Stimulated activated CD4-positive, alpha-beta T cell treated with anti-CD3 and anti-CD28 coated beads, Interleukin-1b, Interleukin-23, amount 100 ng/mL, for 24 hours (primary cell): ENCODE data around the gene PLA2G2A.
"Not testable (repeated sequence)": the region's sequence is repeated elsewhere in the genome, so short reads cannot be mapped to it uniquely, and the experiment has no call there.

ENCODE experiments used
- DNase-seq, 4 experiments: peaks; one replicate each; pipeline ENCODE4 v3.0.0-alpha.2; 2020; ENCODE audit warnings: low read depth in 4 of 4, low spot score in 1 of 4

The PLA2G2A gene, protein sequence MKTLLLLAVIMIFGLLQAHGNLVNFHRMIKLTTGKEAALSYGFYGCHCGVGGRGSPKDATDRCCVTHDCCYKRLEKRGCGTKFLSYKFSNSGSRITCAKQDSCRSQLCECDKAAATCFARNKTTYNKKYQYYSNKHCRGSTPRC

GRCh38 chr1:19979494-19979977 lies at the start of gene PLA2G2A:
Gene PLA2G2A, minus strand, starts transcription at chr1:19979618. Its CDS starts 845 bp downstream, at chr1:19978773.
- DNase-seq, result no peak

DNA sequence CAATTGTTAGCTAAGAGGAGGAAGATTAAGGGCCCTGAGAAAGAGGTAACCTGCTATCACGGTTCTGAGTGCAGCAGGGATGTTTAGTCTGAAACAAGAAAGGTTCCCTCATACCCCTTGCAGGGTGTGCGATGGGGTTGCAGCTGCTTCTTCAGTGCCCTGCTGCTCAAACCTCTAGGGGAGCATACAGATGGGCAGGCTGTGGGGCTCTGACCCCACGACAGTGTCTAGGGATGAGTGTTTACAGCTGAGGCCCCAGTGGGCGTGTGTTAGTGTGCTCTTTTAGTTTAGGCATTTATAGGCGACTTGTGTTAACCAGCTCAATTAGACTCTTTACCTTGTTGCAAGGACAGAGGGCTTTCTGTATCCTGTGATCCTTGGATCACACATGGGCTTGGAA lies 49.3 kb upstream of the PLA2G2A start:
- DNase-seq, result no peak

DNA sequence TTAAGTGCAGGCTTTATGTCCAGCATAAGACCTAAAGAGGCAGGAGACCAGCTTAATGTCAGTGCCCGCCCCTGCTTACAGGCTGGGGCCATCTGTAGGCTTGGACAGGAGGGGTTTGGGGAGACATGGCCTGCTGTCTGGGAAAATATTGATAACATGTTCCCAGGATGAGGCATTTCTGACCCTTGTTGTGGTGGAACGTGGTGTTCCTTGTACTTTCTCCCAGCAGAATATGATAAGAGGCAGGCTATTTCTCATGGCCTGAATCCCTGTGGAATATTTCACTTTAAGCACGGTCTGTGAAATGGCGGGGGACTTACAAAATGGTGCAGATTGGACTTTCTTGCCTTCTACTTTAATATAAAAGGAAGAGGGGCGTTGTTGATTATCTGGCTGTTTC lies 48.7 kb upstream of the PLA2G2A start:
- DNase-seq, result no peak

GRCh38 chr1:20017741-20018140 lies 38.3 kb upstream of the PLA2G2A start:
- DNase-seq, result no peak

GRCh38 chr1:20014153-20014552 lies 34.7 kb upstream of the PLA2G2A start:
- DNase-seq, result no peak

DNA sequence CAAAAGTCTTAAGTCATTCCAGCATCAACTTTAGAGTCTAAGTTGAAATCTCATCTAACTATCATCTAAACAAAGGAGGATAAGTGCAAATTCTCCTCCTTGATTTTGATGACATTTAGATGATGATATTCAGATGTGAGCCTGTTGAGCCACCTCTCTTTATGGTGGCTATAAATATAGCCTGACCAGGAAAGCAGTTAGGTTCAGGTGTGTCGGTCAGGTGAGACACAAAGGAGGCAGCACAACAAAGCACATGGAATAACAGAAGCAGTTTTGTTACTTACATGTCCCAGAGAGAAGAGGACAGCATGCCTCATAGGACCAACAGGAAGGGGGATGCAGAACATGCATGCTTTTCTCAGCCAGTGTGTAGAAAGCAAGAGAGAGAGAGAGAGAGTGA lies 30.6 kb upstream of the PLA2G2A start:
- DNase-seq, result no peak

DNA sequence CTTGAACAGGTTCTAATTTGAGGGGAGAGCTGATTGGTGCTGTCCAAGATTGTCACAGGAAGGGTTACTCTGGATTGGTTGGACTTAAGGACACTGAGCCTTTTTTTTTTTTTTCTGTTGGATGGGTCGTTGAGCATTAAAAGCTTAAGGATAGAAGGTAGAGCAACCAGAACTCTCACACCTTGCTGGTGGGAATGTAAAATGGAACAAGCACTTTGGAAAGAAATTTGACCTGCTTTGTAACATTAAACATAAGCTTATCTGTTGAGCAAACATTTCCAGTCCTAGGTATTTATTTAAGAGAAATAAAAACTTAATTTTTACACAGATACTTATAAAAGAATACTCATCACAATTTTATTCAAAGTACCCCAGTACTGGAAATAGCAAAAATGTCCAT lies 29.8 kb upstream of the PLA2G2A start:
- DNase-seq, result no peak

DNA sequence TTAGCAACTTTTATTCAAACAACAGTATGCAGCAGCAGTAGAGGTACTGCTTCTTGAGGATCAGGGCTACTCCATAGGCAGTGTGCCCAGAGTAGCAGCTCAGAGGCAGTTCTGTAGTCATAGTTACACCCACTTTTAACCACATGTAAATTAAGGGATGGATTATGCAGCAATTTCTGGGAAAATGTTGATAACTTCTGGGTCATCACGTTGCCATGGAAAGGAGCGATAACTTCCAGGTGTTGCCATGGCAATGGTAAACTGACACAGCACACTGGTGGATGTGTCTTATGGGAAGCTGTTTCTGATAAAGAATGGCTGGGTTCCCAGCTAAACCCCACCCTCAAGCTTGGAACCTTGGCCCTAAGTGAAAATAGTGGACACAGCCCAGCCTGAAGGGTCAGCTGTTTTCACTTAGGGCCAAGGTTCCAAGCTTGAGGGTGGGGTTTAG lies 29.0 kb upstream of the PLA2G2A start:
- no peak for DNase-seq

GRCh38 chr1:19998823-19999222 lies 19.4 kb upstream of the PLA2G2A start:
- not testable (repeated sequence) for DNase-seq

DNA sequence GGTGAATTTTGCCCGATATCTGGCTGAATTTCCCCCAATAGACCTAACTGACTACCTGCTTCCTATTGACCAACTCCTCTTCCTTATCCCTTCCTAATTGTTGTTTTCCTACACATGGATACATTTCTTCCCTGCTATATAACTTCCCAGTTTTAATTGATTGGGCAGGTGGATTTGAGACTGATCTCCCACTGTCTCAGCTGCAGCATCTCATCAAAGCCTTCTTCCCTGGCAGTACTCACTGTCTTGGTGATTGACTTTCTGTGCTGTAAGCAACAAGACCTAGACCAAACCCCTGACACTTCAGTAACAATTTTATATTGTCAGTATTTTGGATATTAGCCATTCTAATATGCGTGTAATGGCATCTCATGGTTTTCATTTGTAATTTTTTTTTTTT lies 11.3 kb upstream of the PLA2G2A start:
- DNase-seq, result no peak

DNA sequence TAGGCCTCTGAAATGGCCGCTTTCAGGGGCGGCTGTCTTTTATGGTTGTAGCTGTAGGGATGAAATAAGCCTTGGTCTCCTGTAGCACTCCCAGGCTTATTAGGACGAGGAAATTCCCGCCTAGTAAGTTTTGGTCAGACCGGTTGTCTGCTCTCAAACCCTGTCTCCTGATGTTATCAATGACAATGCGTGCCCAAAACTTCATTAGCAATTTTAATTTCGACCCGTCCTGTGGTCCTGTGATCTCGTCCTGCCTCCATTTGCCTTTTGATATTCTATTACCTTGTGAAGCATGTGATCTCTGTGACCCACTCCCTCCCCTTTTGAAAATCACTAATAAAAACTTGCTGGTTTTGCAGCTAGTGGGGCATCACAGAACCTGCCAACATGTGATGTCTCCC lies 10.8 kb upstream of the PLA2G2A start:
- not testable (repeated sequence) for DNase-seq

- DNase-seq, result no peak
These were observed 9.0 kb upstream of the PLA2G2A start for GRCh38 chr1:19988267-19989006.

- no peak for DNase-seq
These were observed 8.3 kb upstream of the PLA2G2A start for GRCh38 chr1:19987719-19988118.

DNA sequence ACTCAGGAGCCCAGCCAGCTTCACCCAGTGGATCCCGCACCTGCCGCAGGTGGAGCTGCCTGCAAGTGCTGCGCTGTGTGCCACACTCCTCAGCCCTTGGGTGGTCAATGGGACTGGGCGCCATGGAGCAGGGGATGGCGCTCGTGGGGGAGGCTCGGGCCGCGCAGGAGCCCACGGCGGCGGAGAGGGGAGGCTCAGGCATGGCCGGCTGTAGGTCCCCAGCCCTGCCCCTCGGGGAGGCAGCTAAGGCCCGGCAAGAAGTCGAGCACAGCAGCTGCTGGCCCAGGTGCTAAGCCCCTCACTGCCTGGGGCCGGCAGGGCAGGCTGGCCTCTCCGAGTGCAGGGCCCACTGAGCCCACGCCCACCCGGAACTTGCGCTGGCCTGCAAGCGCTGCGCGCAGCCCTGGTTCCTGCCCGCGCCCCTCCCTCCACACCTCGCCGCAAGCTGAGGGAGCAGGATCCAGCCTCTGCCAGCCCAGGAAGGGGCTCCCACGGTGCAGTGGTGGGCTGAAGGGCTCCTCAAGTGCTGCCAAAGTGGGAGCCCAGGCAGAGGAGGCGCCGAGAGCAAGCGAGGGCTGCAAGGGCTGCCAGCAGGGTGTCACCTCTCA lies 5.1 kb upstream of the PLA2G2A start:
- DNase-seq, result not testable (repeated sequence)

- no peak for DNase-seq
These were observed 2.3 kb upstream of the PLA2G2A start for GRCh38 chr1:19981507-19982312.

DNA sequence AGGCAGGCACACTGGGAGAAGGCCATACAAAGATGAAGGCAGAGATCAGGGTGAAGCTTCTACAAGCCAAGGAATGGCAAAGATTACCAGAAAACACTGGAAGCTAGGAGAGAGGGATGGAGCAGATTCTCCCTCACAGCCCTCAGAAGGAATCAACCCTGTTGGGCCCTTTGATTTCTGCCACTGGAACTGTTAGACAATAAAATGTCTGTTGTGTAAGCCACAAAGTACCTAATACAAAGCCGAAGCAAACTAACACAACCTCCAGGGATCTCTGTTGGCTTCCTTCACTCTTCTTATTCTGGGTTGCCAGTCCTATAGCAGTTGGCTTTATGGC lies 1.7 kb upstream of the PLA2G2A start:
- no peak for DNase-seq

DNA sequence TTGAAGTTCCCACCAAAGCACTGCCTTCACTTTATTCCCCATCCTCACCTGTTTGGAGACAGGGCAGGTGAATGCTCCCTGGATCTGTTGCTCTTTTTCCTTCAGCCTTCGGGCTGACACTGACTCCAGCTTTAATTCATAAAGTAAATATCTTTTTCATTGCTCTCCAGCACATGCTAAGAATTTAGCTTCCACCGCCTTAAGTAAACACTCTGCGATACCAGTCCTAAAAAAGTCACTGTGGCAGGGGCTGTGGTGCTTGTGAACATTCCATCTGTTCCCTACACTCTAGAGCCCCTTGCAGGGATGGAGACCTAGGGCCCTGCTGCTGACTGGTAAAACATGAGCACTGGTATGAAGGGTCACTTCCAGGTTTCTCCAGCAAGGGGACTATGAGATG lies 896 bp upstream of the PLA2G2A start:
- DNase-seq, result no peak

DNA sequence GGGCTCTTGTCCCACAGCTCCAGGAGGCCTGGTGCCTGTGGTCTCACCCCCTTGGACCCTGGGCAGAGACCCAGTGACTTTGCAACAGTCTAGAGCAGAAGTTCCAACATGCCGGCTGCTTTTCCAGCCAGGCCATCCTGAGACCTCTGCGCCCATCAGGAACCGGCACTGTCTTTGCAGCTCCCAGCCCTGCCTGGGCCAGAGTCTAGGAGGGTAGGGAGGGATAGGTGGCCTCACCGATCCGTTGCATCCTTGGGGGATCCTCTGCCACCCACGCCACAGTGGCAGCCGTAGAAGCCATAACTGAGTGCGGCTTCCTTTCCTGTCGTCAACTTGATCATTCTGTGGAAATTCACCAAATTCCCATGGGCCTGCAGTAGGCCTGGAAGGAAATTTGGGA lies 1.3 kb downstream of the PLA2G2A start:
- no peak for DNase-seq

GRCh38 chr1:19976317-19977003 lies 3.0 kb downstream of the PLA2G2A start:
- DNase-seq, result no peak

DNA sequence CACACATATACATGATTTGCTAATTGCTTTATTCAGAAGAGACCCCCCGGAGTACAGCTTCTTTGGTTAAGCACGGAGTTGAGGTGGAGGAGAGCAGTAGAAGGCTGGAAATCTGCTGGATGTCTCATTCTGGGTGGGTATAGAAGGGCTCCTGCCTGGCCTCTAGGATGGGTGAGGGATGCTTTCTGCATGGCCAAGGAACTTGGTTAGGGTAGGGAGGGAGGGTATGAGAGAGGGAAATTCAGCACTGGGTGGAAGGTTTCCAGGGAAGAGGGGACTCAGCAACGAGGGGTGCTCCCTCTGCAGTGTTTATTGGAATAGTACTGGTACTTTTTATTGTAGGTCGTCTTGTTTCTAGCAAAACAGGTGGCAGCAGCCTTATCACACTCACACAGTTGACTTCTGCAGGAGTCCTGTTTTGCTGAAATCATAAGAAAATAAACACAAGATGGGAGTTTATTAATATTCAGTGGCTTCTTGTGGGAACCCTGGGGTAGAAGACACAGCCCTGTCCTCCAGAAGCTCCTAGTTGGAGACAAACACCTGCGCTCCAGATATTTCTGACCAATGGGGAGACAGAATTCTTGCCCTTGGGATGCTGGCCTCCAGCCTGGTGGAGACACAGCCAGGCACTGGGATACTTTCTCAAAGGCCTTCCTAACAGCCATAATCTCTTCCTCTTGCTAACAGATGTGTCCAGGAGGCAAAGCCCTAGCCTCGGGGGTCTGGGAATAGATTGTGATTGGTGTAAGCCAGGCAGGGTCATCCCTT lies 3.8 kb downstream of the PLA2G2A start:
- no peak for DNase-seq
